NCI-H774 (cell line): Measurements from ENCODE around the gene FAM181A.
A peak's percentile ranks its signal among the peaks of the same experiment; 100 is the strongest.

ENCODE experiments used
- DNase-seq: peaks from one replicate; lab custom pipeline; 2025; lab: John Stamatoyannopoulos, UW

Gene FAM181A

GRCh38 chr14:93929048-93929535 lies 1.9 kb downstream of the FAM181A start:
- DNase-seq = no peak

- DNase-seq = no peak
Measured at GRCh38 chr14:93929657-93930056, 2.5 kb downstream of the FAM181A start.

- DNase-seq = no peak
Measured at GRCh38 chr14:93930296-93930988, 3.3 kb downstream of the FAM181A start.

- no peak for DNase-seq
Measured at GRCh38 chr14:93930989-93931307, 3.8 kb downstream of the FAM181A start.

- no peak for DNase-seq
Measured at GRCh38 chr14:93932642-93933041, 5.5 kb downstream of the FAM181A start.

- no peak for DNase-seq
Measured at GRCh38 chr14:93935213-93935612, 8.1 kb downstream of the FAM181A start.

- DNase-seq = no peak
Measured at GRCh38 chr14:93936245-93936644, 9.1 kb downstream of the FAM181A start.

- no peak for DNase-seq
Measured at GRCh38 chr14:93936926-93937325, 9.8 kb downstream of the FAM181A start.

GRCh38 chr14:93937519-93937918 lies 10.4 kb downstream of the FAM181A start:
- DNase-seq = no peak

- no peak for DNase-seq
Measured at GRCh38 chr14:93938751-93939303, 11.7 kb downstream of the FAM181A start.

GRCh38 chr14:93939304-93940229 lies 12.4 kb downstream of the FAM181A start:
- DNase-seq = peak; percentile 87

GRCh38 chr14:93940437-93940836 lies 13.3 kb downstream of the FAM181A start:
- DNase-seq = no peak

GRCh38 chr14:93941293-93941910 lies 14.3 kb downstream of the FAM181A start:
- DNase-seq = peak; percentile 92

GRCh38 chr14:93943052-93943451 lies 15.9 kb downstream of the FAM181A start:
- no peak for DNase-seq

- no peak for DNase-seq
Measured at GRCh38 chr14:93943930-93944329, 16.8 kb downstream of the FAM181A start.

- DNase-seq = no peak
Measured at GRCh38 chr14:93944348-93945069, 17.4 kb downstream of the FAM181A start.

- DNase-seq = no peak
Measured at GRCh38 chr14:93945070-93945399, 17.9 kb downstream of the FAM181A start.

GRCh38 chr14:93946104-93946503 lies 19.0 kb downstream of the FAM181A start:
- no peak for DNase-seq

- DNase-seq = no peak
Measured at GRCh38 chr14:93946541-93947090, 19.5 kb downstream of the FAM181A start.

- DNase-seq = no peak
Measured at GRCh38 chr14:93947282-93947681, 20.1 kb downstream of the FAM181A start.

GRCh38 chr14:93949511-93950075 lies 22.4 kb downstream of the FAM181A start:
- no peak for DNase-seq
